Amygdala (tissue), 56 donors: ENCODE data around the gene TRIM69.

Experiments
- DNase-seq, 56 donors: peaks; one replicate each; lab custom pipeline; 2025; lab: John Stamatoyannopoulos, UW

TRIM69 gene

DNA sequence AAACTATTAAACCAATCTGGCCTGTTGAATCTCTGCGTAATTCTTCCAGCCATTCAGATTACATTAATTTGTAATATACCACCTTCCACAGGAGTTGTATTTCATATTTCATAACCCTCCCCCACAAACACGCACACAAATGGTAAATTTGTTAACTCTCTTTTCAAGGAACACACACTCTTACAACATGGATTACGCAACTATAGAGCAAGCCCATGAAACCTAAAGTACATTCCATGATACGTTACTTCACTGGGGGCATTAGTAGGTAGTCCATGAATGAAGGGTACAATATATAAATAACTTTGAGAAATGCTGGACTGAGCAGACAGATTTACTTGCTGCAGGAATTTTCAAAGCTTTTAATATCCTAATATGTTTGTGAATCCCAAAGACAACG lies 65.0 kb downstream of the TRIM69 start:
- no peak for DNase-seq

DNA sequence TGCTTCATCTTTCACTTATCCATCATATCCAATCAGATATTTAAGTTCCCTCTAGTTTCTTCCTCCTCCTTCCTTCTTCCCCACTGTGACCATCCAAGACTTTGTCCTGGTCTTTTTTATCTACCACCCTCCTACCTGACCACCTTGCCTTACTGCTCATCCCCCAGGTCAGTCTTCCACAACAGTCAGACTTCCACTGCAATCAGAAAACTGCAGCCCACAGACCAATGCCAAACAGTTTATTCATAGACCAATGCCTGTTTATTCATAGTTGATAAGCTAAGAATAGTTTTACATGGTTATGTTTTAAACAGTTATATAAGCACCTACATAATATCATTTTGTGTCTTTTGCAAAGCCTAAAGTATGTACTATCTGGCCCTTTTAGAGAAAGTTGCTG lies 65.5 kb downstream of the TRIM69 start:
- DNase-seq = no peak

DNA sequence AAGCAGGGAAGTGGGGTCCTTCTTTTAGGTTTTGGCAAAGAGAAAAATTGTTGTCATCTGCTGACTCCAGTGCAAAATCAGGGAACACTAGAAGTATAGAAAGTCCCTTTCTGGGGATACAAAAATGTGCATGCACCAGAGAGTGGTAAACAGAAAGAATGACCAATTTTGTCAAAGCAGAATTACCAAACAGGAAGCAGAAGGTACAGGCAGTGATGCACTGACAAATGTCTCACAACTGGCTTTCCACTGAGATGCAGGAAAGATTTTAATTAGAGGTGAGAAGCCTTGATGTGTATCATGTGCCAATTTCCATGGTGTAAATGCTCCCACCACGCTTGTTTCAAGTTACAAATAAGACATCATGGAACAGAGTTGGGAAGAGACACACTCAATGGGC lies 66.0 kb downstream of the TRIM69 start:
- no peak for DNase-seq

DNA sequence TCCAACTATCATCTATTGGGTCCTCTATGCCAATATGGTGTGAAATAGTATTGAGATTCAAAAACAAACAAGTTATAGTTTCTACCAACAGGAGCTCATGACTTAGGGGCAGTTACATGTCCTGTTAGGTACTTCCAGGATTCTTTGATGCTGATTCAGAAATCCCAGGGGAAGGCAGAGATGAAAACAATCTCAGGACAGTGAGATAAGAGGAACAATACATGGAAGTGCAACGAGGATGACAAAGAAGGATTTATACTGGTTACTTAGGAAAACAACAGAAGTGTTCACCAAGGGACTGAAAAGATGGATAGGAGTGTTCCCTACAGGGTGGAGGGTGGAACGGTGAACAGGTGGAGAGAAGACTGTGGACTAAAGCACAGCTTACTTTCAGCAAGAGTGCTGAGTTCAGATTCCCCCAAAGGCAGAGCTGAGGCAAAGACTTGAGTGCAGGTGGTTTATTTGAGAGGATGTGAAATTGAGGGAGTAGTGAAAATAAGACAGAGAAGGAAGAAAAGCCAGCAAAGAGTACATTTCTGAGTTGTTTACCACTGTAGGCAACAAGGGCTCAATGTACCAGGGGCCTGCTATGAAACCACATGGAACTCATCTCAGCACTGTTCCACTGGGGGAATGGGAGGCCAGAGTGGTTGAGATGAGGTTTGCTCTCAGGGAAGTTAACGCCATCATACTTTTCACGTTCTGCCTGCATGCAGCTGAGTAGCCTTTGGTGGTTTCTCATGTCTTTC lies 68.1 kb downstream of the TRIM69 start:
- DNase-seq = no peak

DNA sequence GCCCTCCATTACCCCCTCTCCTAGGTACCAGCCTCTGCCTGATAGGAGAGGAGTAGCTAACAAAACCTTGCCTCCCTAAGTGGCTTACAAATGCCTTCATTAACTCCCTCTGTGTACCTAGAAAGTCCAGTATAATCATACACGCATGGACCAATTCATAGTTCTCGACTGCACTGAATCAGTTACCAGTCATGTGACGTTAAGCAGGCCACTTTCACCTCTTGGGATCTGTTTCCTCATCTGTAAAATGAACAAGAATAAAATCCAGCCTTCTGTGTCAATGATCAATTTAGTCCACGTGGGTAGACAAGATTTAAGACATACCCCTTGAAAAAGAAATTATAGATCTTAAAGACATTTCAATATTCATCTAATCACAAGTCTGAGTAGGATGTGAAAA lies 72.2 kb downstream of the TRIM69 start:
- no peak for DNase-seq

DNA sequence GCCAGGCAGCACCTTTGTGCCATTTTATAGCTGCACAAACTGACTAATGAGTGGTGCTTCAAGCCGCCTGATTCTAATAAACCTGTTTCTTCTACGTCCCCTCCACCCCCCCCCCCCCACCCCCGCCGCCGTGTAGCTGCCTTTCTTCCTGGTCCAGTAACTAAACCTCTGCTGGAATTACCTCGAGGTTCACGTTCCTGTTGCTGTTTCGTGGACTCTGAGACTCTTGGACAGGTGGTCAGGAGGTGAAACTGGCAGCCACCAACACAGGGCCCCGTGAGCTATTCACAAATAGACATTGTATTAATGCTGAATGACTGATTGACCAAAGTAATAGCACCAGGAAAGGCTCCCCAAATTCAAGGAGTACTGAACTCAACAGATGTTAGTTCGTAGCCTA lies 73.9 kb downstream of the TRIM69 start:
- no peak for DNase-seq

DNA sequence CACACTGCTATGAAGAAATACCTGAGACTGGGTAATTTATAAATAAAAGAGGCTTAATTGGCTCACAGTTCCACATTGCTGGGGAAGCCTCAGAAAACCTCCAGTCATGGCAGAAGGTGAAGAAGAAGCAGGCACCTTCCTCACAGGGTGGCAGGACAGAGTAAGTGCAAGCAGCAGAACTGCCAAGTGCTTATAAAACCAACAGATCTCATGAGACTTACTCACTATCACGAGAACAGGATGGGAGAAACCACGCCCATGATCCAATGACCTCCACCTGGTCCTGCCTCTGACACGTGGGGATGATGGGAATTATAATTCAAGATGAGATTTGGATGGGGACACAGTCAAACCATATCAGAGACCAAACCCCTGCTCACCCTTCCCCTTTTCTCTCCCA lies 75.0 kb downstream of the TRIM69 start:
- no peak for DNase-seq

DNA sequence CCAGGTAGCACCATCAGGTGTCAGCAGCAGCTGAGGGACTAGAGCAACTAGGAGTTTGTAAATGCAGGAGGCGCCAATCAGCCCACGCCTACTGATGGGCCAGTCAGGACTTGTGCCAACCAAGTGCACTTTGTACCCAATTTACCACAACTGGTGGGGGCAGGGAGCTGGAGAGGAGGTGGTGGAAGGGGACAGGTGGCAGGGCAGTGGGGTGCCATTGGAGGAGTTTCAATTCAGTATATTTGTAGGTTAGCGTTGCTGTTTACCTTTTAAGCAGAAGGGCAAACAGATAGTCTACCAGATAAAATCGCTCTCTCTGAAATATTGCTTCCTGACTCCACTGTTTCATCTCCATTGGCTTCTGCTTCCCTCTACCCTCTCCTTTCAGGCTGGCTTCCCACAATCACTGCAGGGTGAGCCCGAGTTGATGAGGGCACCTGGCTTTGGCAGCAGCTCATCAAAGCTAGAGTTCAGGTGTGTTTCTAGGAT lies 75.7 kb downstream of the TRIM69 start:
- DNase-seq = no peak

DNA sequence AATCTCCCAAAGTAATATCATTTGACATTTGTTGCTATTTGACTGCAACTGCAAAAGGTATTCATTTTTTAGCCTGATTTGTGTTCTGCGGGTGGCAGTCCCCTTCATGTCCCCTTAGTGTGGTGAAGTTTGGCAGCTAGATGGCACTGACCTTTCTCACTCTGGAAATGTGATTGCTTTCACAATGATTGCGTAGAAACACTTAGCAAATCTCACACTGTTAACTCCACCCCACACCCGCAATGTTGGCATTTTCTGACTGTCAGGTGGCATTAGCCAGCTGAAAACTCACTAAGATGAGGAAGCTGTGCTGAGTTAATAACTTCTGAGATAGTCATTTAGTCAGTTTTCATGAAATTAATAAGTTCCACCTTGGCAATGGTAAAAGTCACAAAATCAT lies 76.9 kb downstream of the TRIM69 start:
- DNase-seq = no peak
